ENCODE measurements around the gene CACNG7. TPM values are rescaled to one million over a fixed set of nuclear protein-coding genes. Genes with fewer than 3 reads are reported as not detected.

Gene CACNG7
- total RNA-seq, 4 donors from 2014 or later, result not detected

GRCh38 chr19:53969366-53969765, 60.3 kb downstream of the CACNG7 start:
- TF ChIP-seq, protein P1, sequence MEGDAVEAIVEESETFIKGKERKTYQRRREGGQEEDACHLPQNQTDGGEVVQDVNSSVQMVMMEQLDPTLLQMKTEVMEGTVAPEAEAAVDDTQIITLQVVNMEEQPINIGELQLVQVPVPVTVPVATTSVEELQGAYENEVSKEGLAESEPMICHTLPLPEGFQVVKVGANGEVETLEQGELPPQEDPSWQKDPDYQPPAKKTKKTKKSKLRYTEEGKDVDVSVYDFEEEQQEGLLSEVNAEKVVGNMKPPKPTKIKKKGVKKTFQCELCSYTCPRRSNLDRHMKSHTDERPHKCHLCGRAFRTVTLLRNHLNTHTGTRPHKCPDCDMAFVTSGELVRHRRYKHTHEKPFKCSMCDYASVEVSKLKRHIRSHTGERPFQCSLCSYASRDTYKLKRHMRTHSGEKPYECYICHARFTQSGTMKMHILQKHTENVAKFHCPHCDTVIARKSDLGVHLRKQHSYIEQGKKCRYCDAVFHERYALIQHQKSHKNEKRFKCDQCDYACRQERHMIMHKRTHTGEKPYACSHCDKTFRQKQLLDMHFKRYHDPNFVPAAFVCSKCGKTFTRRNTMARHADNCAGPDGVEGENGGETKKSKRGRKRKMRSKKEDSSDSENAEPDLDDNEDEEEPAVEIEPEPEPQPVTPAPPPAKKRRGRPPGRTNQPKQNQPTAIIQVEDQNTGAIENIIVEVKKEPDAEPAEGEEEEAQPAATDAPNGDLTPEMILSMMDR (IDR thresholded peaks at IDR 0.05), result no peak
- no peak for TF ChIP-seq POLR2A (IDR thresholded peaks at IDR 0.05)
- no peaks in the 10 kb centered on the region for H3K27me3 ChIP-seq
- H3K9me3 ChIP-seq, result no peaks in the 10 kb centered on the region

GRCh38 chr19:53971673-53972072, 62.6 kb downstream of the CACNG7 start:
- Histone ChIP-seq H3K36me3 (no peaks in the 10 kb centered on the region), H3K4me1 (no peaks in the 10 kb centered on the region), H3K27me3 (no peaks in the 10 kb centered on the region), H3K27ac (no peak overlapping the region), H3K4me3 (no peak overlapping the region), H3K9me3 (no peaks in the 10 kb centered on the region)
- TF ChIP-seq, protein P1 (IDR thresholded peaks at IDR 0.05), result no peak
- TF ChIP-seq POLR2A (IDR thresholded peaks at IDR 0.05), result no peak
- DNase-seq, result no peak

More at GRCh38 chr19:53969366-53969765, 60.3 kb downstream of the CACNG7 start:
- no peaks in the 10 kb centered on the region for H3K36me3 ChIP-seq
- no peak overlapping the region for H3K4me3 ChIP-seq
- no peak for DNase-seq
- H3K27ac ChIP-seq, result no peak overlapping the region
- H3K4me1 ChIP-seq, result no peaks in the 10 kb centered on the region

GRCh38 chr19:53977429-53977990, 68.4 kb downstream of the CACNG7 start:
- Histone ChIP-seq H3K9me3 (peaks cover 0 to 8% (median 0%) of the 10 kb centered on the region in 4 donors), H3K36me3 (no peaks in the 10 kb centered on the region), H3K27me3 (peaks cover 0 to 25% of the 10 kb centered on the region in 2 donors), H3K4me1 (peaks cover 0 to 25% (median 3%) of the 10 kb centered on the region in 4 donors), H3K27ac (no peak overlapping the region), H3K4me3 (peak overlapping the region in 3 of 4 donors; percentile 18 to 38 (median 27))
- DNase-seq, result peak in 2 of 3 donors; percentile 59 to 84
- TF ChIP-seq POLR2A (IDR thresholded peaks at IDR 0.05), result no peak
- TF ChIP-seq, protein P1 (IDR thresholded peaks at IDR 0.05), result no peak

DNA sequence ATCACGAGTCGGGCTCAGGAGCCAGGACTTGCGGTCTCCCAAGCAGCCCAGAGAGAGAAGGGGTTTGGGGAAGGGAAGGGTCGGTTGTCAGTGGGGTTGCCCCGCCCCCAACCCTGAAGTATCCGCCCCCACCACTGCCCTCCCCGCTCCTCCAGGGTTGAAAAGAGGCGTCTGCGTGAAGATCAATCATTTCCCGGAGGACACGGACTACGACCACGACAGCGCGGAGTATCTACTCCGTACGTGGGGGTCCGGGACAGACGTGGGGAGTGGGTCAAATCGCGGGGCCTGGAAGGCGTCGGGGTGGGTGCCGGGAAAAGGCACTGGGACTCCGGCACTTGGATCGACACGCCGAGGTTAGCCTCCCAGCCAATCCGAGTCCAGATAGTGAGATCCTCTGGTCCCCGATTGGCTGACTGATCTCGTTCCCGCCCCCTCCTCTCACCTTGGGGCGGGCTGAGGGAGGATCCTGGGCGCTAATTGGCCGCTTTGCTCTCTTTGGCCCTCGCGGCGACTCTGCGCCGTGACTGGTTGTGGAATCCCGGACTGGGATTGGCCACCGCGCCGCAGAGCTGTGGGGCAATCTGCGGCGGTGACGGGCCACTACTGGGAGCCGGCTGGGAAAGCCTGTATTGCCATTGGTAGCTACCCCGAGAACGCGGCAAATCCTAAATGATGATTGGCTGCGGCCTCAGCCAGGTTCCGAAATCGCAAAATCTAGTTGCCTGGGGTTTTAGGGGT, 69.1 kb downstream of the CACNG7 start:
- Histone ChIP-seq H3K27ac (no peak overlapping the region), H3K27me3 (peaks cover 0 to 25% of the 10 kb centered on the region in 2 donors), H3K9me3 (peaks cover 0 to 8% (median 0%) of the 10 kb centered on the region in 4 donors), H3K36me3 (no peaks in the 10 kb centered on the region), H3K4me3 (peak overlapping the region in 3 of 4 donors; percentile 18 to 38 (median 27)), H3K4me1 (peaks cover 0 to 25% (median 3%) of the 10 kb centered on the region in 4 donors)
- TF ChIP-seq POLR2A (IDR thresholded peaks at IDR 0.05), result no peak
- TF ChIP-seq, protein P1 (IDR thresholded peaks at IDR 0.05), result no peak
- DNase-seq, result peak in 1 of 3 donors; percentile 52

- H3K4me1 ChIP-seq, result peaks cover 0 to 25% (median 3%) of the 10 kb centered on the region in 4 donors
- no peak for DNase-seq
- peaks cover 0 to 11% (median 0%) of the 10 kb centered on the region in 4 donors for H3K9me3 ChIP-seq
- no peaks in the 10 kb centered on the region for H3K36me3 ChIP-seq
- H3K27me3 ChIP-seq, result peaks cover 0 to 25% of the 10 kb centered on the region in 2 donors
- peak overlapping the region in 1 of 4 donors; percentile 14 for H3K4me3 ChIP-seq
- H3K27ac ChIP-seq, result no peak overlapping the region
- TF ChIP-seq POLR2A (IDR thresholded peaks at IDR 0.05), result no peak
- TF ChIP-seq, protein P1 (IDR thresholded peaks at IDR 0.05), result no peak
Measured at GRCh38 chr19:53978975-53979801, 70.1 kb downstream of the CACNG7 start.
